DND-41 (cell line): ENCODE results near the gene USP24.

Experiments used
- ATAC-seq: fragments of 200-7000 bp; cut with Tn5 transposase; 3 replicates; pipeline ENCODE4 v1.9.1; 2021; ENCODE audit warnings: low read depth; ENCODE audit not compliant: insufficient read depth
- DNase-seq: peaks from one replicate; pipeline ENCODE4 v3.0.0-alpha.2; 2020
- H2AFZ ChIP-seq: 2 replicates; pipeline ENCODE4 v1.6.0; 2012; ENCODE audit warnings: low read depth, low read length
- H3K27ac ChIP-seq: 2 replicates; pipeline ENCODE4 v1.5.1; 2012; ENCODE audit warnings: low read length, inconsistent platforms
- H3K27me3 ChIP-seq: fragments of 200-600 bp; sonication (generic); 2 replicates; pipeline ENCODE4 v1.6.0; 2012; ENCODE audit warnings: low read length, mild to moderate bottlenecking, inconsistent platforms; ENCODE audit not compliant: insufficient read depth, poor library complexity
- H3K36me3 ChIP-seq: 2 replicates; pipeline ENCODE4 v1.5.1; 2012; ENCODE audit warnings: low read length, inconsistent platforms; ENCODE audit not compliant: insufficient read depth
- H3K4me1 ChIP-seq: 2 replicates; pipeline ENCODE4 v1.5.1; 2012; ENCODE audit warnings: mild to moderate bottlenecking, low read length; ENCODE audit not compliant: insufficient read depth
- H3K4me2 ChIP-seq: 2 replicates; pipeline ENCODE4 v1.6.0; 2012; ENCODE audit warnings: mild to moderate bottlenecking, moderate library complexity, low read length, inconsistent platforms; ENCODE audit not compliant: insufficient read depth
- H3K4me3 ChIP-seq, 2 experiments: fragments of 200-600 bp in 1 of 2; shearing (Covaris generic) in 1 of 2; 2 replicates each; pipeline ENCODE4 v1.5.1; 2012 to 2016; ENCODE audit warnings: inconsistent platforms in 2 of 2, low read length in 2 of 2, mild to moderate bottlenecking in 2 of 2, low read depth in 1 of 2, moderate library complexity in 1 of 2
- H3K79me2 ChIP-seq: 2 replicates; pipeline ENCODE4 v1.6.0; 2012; ENCODE audit warnings: low read length, inconsistent platforms; ENCODE audit not compliant: insufficient read depth
- H3K9ac ChIP-seq: 2 replicates; pipeline ENCODE4 v1.6.0; 2012; ENCODE audit warnings: low read depth, mild to moderate bottlenecking, inconsistent platforms, low read length, moderate library complexity
- H3K9me3 ChIP-seq: 2 replicates; pipeline ENCODE4 v1.5.1; 2012; ENCODE audit warnings: low read length, moderate library complexity, mild to moderate bottlenecking, inconsistent platforms; ENCODE audit not compliant: insufficient read depth, severe bottlenecking
- H4K20me1 ChIP-seq: 2 replicates; pipeline ENCODE4 v1.6.0; 2012; ENCODE audit warnings: low read length; ENCODE audit not compliant: insufficient read depth
- CTCF ChIP-seq: IDR thresholded peaks from 2 replicates; pipeline ENCODE4 v1.5.1; 2012; ENCODE audit warnings: borderline replicate concordance, low read length, moderate library complexity, mild to moderate bottlenecking; ENCODE audit not compliant: poor library complexity, severe bottlenecking; ENCODE audit errors: extremely low read depth
- EZH2 ChIP-seq: IDR thresholded peaks from 3 replicates; pipeline ENCODE4 v1.6.1; 2012; ENCODE audit warnings: borderline replicate concordance, low read depth, mild to moderate bottlenecking, moderate library complexity, low read length, inconsistent platforms; ENCODE audit not compliant: severe bottlenecking

Gene USP24

GRCh38 chr1:55217226-55217986 is 2.2 kb upstream of the USP24 start:
- Histone ChIP-seq H3K4me1 (peaks cover 30% of the 10 kb centered on the region), H3K4me3 (no peak overlapping the region), H3K27me3 (no peaks in the 10 kb centered on the region), H3K79me2 (peaks cover 39% of the 10 kb centered on the region), H2AFZ (peak overlapping the region; percentile 39; the same call in 1 of the 2 replicates), H4K20me1 (peaks cover 8% of the 10 kb centered on the region; the same call in 1 of the 2 replicates), H3K27ac (no peak overlapping the region), H3K4me2 (no peak overlapping the region), H3K9me3 (no peaks in the 10 kb centered on the region), H3K36me3 (peaks cover 11% of the 10 kb centered on the region; the same call in 1 of the 2 replicates), H3K9ac (no peak overlapping the region)
- no peak for TF ChIP-seq CTCF
- no peak for TF ChIP-seq EZH2
- DNase-seq (no peak), ATAC-seq (no peak)

GRCh38 chr1:55216096-55216495 is 932 bp upstream of the USP24 start:
- ATAC-seq (no peak), DNase-seq (no peak)
- TF ChIP-seq CTCF (no peak), EZH2 (no peak)
- peak overlapping the region; percentile 93; the same call in 1 of the 2 replicates for H3K27ac ChIP-seq
- peaks cover 14% of the 10 kb centered on the region; the same call in 1 of the 2 replicates for H4K20me1 ChIP-seq
- H3K4me1 ChIP-seq: peaks cover 43% of the 10 kb centered on the region
- H3K27me3 ChIP-seq: no peaks in the 10 kb centered on the region
- H3K36me3 ChIP-seq: peaks cover 13% of the 10 kb centered on the region; the same call in 1 of the 2 replicates
- H3K4me3 ChIP-seq: peak overlapping the region; percentile 34 to 66
- H3K4me2 ChIP-seq: peak overlapping the region; percentile 65
- peaks cover 52% of the 10 kb centered on the region for H3K79me2 ChIP-seq
- no peaks in the 10 kb centered on the region for H3K9me3 ChIP-seq
- peak overlapping the region; percentile 94 for H2AFZ ChIP-seq
- peak overlapping the region; percentile 99 for H3K9ac ChIP-seq

GRCh38 chr1:55214934-55215193 is 300 bp downstream of the USP24 start:
- peak overlapping the region; percentile 99 for H3K9ac ChIP-seq
- H4K20me1 ChIP-seq: peaks cover 22% of the 10 kb centered on the region; the same call in 1 of the 2 replicates
- ATAC-seq: no peak; the same call in 2 of the 3 replicates
- no peaks in the 10 kb centered on the region for H3K9me3 ChIP-seq
- peaks cover 64% of the 10 kb centered on the region for H3K79me2 ChIP-seq
- H3K27me3 ChIP-seq: no peaks in the 10 kb centered on the region
- peaks cover 13% of the 10 kb centered on the region; the same call in 1 of the 2 replicates for H3K36me3 ChIP-seq
- DNase-seq: no peak
- peaks cover 45% of the 10 kb centered on the region for H3K4me1 ChIP-seq
- peak overlapping the region; percentile 65 for H3K4me2 ChIP-seq
- TF ChIP-seq EZH2: no peak
- peak overlapping the region; percentile 93 for H3K27ac ChIP-seq
- peak overlapping the region; percentile 94 for H2AFZ ChIP-seq
- H3K4me3 ChIP-seq: peak overlapping the region; percentile 34 to 66; a peak in 3 of 4 replicates

- peaks cover 13% of the 10 kb centered on the region; the same call in 1 of the 2 replicates for H3K36me3 ChIP-seq
- peaks cover 45% of the 10 kb centered on the region for H3K4me1 ChIP-seq
- peaks cover 25% of the 10 kb centered on the region; the same call in 1 of the 2 replicates for H4K20me1 ChIP-seq
- peak overlapping the region; percentile 34 to 66; a peak in 3 of 4 replicates for H3K4me3 ChIP-seq
- DNase-seq (peak; percentile 48), ATAC-seq (peak; percentile 31)
- H3K9ac ChIP-seq: peak overlapping the region; percentile 99
- peaks cover 69% of the 10 kb centered on the region for H3K79me2 ChIP-seq
- H3K4me2 ChIP-seq: peak overlapping the region; percentile 65
- H3K9me3 ChIP-seq: no peaks in the 10 kb centered on the region
- no peak for TF ChIP-seq CTCF
- no peak for TF ChIP-seq EZH2
- H3K27ac ChIP-seq: peak overlapping the region; percentile 93
- no peaks in the 10 kb centered on the region for H3K27me3 ChIP-seq
- H2AFZ ChIP-seq: peak overlapping the region; percentile 94
Observed at GRCh38 chr1:55214212-55214933, 791 bp downstream of the USP24 start.
